ENCODE data around the gene LRIG3. TPM values are rescaled to one million over a fixed set of nuclear protein-coding genes. Genes with fewer than 3 reads are reported as not detected.

LRIG3 gene
- polyA plus RNA-seq, 1 donor from 2014 or later: 0.22 TPM

DNA sequence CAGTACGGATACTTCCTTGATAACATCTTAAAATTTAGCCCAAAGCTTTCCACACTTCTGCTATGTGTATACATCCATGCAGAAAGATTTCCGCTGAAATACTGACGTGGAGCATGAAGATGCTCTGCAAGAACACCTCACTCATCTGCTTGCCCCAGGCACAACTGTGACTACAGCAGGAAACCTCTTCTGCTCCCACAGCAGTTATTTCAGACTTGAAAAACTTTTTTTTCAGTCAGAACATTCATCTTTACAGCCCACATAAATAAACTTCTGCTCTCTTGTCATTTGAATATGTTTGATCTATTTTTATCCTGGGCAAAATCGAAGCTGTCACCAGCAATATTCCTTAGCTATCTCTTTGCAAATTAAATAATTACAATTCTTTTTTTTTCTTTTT is 6.8 kb upstream of the LRIG3 start:
- H3K4me3 ChIP-seq (ENCODE audit: low read length): no peak overlapping the region
- no peaks in the 10 kb centered on the region for H3F3A ChIP-seq (ENCODE audit: insufficient read depth, low read length, poor library complexity, severe bottlenecking)
- TF ChIP-seq, protein P1, sequence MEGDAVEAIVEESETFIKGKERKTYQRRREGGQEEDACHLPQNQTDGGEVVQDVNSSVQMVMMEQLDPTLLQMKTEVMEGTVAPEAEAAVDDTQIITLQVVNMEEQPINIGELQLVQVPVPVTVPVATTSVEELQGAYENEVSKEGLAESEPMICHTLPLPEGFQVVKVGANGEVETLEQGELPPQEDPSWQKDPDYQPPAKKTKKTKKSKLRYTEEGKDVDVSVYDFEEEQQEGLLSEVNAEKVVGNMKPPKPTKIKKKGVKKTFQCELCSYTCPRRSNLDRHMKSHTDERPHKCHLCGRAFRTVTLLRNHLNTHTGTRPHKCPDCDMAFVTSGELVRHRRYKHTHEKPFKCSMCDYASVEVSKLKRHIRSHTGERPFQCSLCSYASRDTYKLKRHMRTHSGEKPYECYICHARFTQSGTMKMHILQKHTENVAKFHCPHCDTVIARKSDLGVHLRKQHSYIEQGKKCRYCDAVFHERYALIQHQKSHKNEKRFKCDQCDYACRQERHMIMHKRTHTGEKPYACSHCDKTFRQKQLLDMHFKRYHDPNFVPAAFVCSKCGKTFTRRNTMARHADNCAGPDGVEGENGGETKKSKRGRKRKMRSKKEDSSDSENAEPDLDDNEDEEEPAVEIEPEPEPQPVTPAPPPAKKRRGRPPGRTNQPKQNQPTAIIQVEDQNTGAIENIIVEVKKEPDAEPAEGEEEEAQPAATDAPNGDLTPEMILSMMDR (IDR thresholded peaks at IDR 0.05; ENCODE audit: poor library complexity, severe bottlenecking): no peak
- TF ChIP-seq MXI1 (conservative IDR thresholded peaks at IDR 0.05; ENCODE audit: poor library complexity, severe bottlenecking) (no peak), EZH2 (IDR thresholded peaks at IDR 0.05; ENCODE audit: borderline replicate concordance, insufficient read depth, low read length, poor library complexity, severe bottlenecking) (no peak), RAD21 (conservative IDR thresholded peaks at IDR 0.05) (no peak), TAF1 (IDR thresholded peaks at IDR 0.05; ENCODE audit: low read depth) (no peak), SMC3 (conservative IDR thresholded peaks at IDR 0.05; ENCODE audit: poor library complexity) (no peak), POLR2AphosphoS5 (IDR thresholded peaks at IDR 0.05) (no peak), EP300 (conservative IDR thresholded peaks at IDR 0.05; ENCODE audit: poor library complexity, severe bottlenecking) (no peak)
- TF ChIP-seq, protein P2, sequence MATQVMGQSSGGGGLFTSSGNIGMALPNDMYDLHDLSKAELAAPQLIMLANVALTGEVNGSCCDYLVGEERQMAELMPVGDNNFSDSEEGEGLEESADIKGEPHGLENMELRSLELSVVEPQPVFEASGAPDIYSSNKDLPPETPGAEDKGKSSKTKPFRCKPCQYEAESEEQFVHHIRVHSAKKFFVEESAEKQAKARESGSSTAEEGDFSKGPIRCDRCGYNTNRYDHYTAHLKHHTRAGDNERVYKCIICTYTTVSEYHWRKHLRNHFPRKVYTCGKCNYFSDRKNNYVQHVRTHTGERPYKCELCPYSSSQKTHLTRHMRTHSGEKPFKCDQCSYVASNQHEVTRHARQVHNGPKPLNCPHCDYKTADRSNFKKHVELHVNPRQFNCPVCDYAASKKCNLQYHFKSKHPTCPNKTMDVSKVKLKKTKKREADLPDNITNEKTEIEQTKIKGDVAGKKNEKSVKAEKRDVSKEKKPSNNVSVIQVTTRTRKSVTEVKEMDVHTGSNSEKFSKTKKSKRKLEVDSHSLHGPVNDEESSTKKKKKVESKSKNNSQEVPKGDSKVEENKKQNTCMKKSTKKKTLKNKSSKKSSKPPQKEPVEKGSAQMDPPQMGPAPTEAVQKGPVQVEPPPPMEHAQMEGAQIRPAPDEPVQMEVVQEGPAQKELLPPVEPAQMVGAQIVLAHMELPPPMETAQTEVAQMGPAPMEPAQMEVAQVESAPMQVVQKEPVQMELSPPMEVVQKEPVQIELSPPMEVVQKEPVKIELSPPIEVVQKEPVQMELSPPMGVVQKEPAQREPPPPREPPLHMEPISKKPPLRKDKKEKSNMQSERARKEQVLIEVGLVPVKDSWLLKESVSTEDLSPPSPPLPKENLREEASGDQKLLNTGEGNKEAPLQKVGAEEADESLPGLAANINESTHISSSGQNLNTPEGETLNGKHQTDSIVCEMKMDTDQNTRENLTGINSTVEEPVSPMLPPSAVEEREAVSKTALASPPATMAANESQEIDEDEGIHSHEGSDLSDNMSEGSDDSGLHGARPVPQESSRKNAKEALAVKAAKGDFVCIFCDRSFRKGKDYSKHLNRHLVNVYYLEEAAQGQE (IDR thresholded peaks at IDR 0.05; ENCODE audit: borderline replicate concordance): no peak
- no peaks in the 10 kb centered on the region for H3K79me2 ChIP-seq (replicated peaks; ENCODE audit: insufficient read depth, low read length)
- no peak overlapping the region for H3K4me2 ChIP-seq (ENCODE audit: low read length)
- H3K27me3 ChIP-seq (ENCODE audit: insufficient read depth, low read depth, low read length): no peaks in the 10 kb centered on the region
- no peaks in the 10 kb centered on the region for H4K20me1 ChIP-seq (ENCODE audit: insufficient read depth)
- no peaks in the 10 kb centered on the region for H3K36me3 ChIP-seq (ENCODE audit: insufficient read depth, low read length)
- no peak overlapping the region for H3K27ac ChIP-seq (ENCODE audit: low read length)
- no peaks in the 10 kb centered on the region for H3K9me3 ChIP-seq (ENCODE audit: low read length)
- H2AFZ ChIP-seq (ENCODE audit: low read depth, low read length): no peak overlapping the region
- no peak overlapping the region for H3K9ac ChIP-seq (ENCODE audit: low read length)
- no peaks in the 10 kb centered on the region for H3K9me2 ChIP-seq (ENCODE audit: insufficient read depth, low read length)

DNA sequence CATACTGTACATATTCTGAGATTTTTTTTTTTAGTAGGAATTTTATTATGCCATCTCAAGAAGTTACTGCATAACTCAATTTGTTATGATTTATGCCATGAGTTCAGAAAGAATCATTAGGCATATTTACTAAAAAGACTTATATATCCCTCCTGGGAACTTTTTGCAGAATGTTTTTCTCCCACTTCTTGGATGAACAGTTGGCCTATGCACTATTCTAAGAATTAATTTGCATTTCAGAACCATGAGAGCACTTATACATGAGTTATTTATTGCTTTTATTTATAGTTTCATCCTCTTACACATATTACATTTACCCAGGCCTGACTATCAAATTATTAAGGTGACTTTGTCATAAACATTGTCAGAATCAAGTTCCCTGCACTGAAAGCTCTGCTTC is 6.3 kb upstream of the LRIG3 start:
- Histone ChIP-seq H3K36me3 (ENCODE audit: insufficient read depth, low read length) (no peaks in the 10 kb centered on the region), H3K9ac (ENCODE audit: low read length) (no peak overlapping the region), H3F3A (ENCODE audit: insufficient read depth, low read length, poor library complexity, severe bottlenecking) (no peaks in the 10 kb centered on the region), H3K79me2 (replicated peaks; ENCODE audit: insufficient read depth, low read length) (no peaks in the 10 kb centered on the region), H3K4me2 (ENCODE audit: low read length) (no peak overlapping the region), H4K20me1 (ENCODE audit: insufficient read depth) (no peaks in the 10 kb centered on the region), H2AFZ (ENCODE audit: low read depth, low read length) (no peak overlapping the region), H3K9me3 (ENCODE audit: low read length) (no peaks in the 10 kb centered on the region), H3K27ac (ENCODE audit: low read length) (no peak overlapping the region), H3K4me3 (ENCODE audit: low read length) (no peak overlapping the region), H3K27me3 (ENCODE audit: insufficient read depth, low read depth, low read length) (no peaks in the 10 kb centered on the region), H3K9me2 (ENCODE audit: insufficient read depth, low read length) (no peaks in the 10 kb centered on the region)
- TF ChIP-seq SMC3 (conservative IDR thresholded peaks at IDR 0.05; ENCODE audit: poor library complexity) (no peak), EP300 (conservative IDR thresholded peaks at IDR 0.05; ENCODE audit: poor library complexity, severe bottlenecking) (no peak), POLR2AphosphoS5 (IDR thresholded peaks at IDR 0.05) (no peak), RAD21 (conservative IDR thresholded peaks at IDR 0.05) (no peak), MXI1 (conservative IDR thresholded peaks at IDR 0.05; ENCODE audit: poor library complexity, severe bottlenecking) (no peak), EZH2 (IDR thresholded peaks at IDR 0.05; ENCODE audit: borderline replicate concordance, insufficient read depth, low read length, poor library complexity, severe bottlenecking) (no peak), TAF1 (IDR thresholded peaks at IDR 0.05; ENCODE audit: low read depth) (no peak)
- TF ChIP-seq, protein P1 (IDR thresholded peaks at IDR 0.05; ENCODE audit: poor library complexity, severe bottlenecking): no peak
- TF ChIP-seq, protein P2 (IDR thresholded peaks at IDR 0.05; ENCODE audit: borderline replicate concordance): no peak
